HG03039 (cell line): Measurements from ENCODE around the gene SKIC3.

ENCODE experiments used
- ATAC-seq: cut with Tn5 transposase; IDR thresholded peaks from one replicate; pipeline ENCODE4 v1.9.1; 2021; ENCODE audit warnings: mild to moderate bottlenecking, moderate library complexity; ENCODE audit not compliant: unreplicated experiment

Gene SKIC3

DNA sequence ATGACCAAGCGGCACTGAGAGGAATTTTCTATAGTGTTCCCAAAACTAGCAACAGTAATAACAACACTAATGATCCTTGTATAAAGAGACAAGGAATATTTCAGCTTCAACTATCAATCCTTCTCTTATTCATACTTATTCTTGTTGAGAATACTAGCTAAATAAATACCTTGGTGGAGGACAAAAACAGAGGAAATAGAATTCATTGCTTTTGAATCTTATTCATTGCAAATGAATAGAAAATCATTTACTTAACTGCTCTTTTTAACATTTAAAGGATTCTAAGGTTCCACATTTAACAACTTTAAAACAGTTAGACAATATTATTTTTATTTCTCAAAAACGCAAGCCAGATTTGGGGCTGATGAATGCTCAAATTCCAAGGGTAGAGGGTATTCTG is 22.4 kb downstream of the SKIC3 start:
- no peak for ATAC-seq

DNA sequence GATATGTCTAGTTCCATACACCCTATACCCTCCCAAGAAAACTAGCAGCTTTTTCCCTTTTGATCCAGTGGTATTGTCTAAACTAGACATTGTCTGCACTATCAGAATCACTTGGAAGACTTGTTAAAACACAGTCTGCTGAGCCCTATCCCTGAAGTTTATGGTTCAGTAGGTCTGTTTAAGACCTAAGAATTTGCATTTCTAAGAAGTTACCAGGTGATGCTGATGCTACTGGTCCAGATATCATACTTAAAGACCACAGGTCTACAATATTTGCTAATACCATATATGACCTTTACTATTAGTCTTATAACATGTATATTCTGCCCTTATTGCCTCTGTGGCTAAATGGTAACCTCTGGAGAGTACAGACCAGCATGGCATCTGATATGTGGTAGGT is 23.3 kb downstream of the SKIC3 start:
- no peak for ATAC-seq

DNA sequence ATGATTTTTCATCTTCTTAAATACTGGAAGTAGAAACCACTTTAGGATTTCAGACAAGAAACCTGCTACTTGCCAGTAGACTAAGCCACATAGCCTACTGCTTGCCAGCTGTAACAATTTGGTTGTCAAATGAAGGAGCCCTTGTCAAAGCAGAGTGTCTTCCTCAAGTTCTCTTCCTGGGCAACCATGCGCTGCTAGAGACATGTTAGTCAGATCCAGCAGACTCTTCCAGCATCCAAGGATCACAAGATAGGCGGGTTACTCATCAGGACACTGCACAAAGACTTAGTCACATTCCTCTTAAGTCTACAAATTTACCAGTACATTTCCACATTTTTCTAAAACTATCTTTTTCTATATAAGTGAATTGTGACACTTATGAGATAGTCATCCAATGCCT is 24.4 kb downstream of the SKIC3 start:
- ATAC-seq = no peak

- no peak for ATAC-seq
Observed at GRCh38 chr5:95528565-95528964, 26.2 kb downstream of the SKIC3 start.

GRCh38 chr5:95526871-95527270 is 27.9 kb downstream of the SKIC3 start:
- no peak for ATAC-seq

DNA sequence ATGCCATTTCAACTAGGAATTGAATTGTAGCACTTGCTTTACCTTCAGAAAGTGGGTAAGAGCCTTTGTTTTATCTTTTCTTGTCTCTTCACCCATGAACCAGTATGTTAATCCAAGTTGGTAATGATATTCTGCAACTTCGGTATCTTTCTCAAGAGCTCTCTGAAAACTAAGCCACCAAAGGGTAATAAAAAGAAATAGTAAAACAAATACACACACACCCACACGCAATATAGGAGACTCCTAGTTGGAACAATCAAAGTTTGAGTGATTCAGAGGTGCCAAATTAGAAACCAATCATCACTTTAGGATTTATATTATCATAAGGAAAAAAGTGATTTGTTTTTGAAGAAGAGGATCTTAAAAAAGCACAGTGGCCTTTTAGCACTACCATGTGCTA is 30.4 kb downstream of the SKIC3 start:
- no peak for ATAC-seq

GRCh38 chr5:95520206-95520605 is 34.6 kb downstream of the SKIC3 start:
- ATAC-seq = no peak

- ATAC-seq = no peak
Observed at GRCh38 chr5:95519681-95520080, 35.1 kb downstream of the SKIC3 start.

DNA sequence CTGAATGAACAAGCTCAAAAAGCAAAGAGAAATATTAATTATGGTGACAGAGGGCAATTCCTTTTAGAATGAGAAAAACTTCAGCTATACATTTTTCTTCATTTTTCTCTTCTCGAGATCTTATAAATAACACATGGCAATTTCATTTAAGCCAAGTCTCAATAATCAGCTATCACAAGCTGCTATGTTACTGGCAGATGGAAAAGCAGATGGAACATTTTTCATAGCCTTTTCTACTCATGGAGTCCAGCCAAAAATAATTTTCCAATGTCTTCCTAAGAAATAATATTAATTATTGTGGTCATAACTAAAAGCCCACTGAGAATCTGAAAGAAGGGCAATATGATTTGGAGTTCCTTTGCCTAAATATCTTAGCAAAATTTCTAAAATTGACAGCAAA is 35.6 kb downstream of the SKIC3 start:
- no peak for ATAC-seq

GRCh38 chr5:95518417-95518816 is 36.4 kb downstream of the SKIC3 start:
- ATAC-seq = no peak

DNA sequence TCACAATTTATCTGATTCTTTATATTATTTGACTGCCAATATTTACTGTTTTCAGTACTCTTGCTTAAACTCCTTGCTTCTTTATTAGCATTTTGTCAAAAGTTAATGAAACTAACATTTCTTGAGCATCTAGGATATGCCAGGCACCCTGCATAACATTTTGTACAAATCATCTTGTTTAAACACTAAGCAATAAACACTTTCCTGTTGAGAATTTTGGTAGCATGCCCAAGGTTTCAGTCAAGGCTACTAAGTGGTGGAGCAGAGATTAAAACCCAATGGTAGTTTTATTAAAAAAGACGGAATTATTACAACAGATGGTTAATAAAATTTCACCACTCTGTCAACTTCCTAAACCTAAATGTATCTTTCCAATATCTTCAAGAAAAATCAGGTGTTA is 43.2 kb downstream of the SKIC3 start:
- no peak for ATAC-seq

DNA sequence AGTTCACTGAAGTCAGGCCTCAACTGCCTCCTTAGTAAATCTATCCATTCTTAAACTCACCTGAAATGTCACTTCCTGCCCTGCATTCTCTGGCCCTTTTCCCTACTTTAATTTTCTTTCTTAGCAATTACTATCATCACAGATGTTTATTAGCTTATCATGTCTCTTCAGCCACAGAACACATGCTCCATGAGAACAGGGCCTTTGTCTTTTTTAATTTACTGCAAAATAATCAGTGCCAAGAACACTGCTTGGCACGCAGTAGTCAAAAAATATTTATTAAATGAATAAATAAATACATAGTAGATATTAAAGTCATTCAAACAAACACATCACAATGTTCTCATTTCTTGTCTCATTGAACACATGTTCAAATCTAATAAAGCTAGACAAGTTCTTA is 46.2 kb downstream of the SKIC3 start:
- no peak for ATAC-seq
